Stimulated activated CD8-positive, alpha-beta memory T cell treated with anti-CD3 and anti-CD28 coated beads, Interleukin-7, amount 100 ng/mL, for 1 hour (primary cell): ENCODE measurements around the gene ALOX5.
"Not testable (repeated sequence)": the region's sequence is repeated elsewhere in the genome, so short reads cannot be mapped to it uniquely, and the experiment has no call there.

ENCODE experiments used
- DNase-seq, 2 donors: peaks; one replicate each; pipeline ENCODE4 v3.0.0-alpha.2; 2020; ENCODE audit warnings: low read depth in 2 of 2

Gene ALOX5

DNA sequence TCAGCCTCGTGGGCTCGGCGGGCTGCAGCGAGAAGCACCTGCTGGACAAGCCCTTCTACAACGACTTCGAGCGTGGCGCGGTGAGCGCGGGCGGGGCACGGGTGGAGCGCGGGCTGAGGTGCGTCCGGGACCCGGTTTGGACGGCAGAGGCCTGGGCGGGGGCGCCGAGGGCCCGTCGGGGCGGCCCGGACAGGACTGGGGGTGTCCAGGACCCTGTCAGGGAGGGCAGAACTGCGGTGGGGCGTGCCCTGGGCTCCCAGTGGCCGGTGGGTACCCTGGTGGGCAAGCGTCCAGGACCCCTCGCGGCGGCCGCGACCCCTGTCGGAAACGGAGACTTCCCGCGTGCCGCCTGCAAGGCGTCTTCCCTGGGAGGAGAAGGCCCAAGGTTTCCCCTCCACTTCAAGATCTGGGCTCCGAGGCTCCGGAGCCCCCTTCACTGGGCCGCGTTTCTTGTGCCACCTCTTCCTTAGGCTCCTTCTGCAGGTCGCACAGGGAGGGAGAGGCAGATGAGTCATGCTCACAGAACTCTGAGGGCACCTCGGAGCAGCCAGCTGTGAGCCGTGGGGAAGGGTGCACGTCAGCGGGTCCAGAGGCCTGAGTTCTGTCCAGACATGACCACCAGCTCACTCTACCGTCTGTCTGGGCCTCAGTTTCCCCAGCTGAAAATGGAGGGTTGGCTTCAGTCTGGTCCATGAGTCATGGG is 485 bp downstream of the ALOX5 start:
- no peak for DNase-seq

DNA sequence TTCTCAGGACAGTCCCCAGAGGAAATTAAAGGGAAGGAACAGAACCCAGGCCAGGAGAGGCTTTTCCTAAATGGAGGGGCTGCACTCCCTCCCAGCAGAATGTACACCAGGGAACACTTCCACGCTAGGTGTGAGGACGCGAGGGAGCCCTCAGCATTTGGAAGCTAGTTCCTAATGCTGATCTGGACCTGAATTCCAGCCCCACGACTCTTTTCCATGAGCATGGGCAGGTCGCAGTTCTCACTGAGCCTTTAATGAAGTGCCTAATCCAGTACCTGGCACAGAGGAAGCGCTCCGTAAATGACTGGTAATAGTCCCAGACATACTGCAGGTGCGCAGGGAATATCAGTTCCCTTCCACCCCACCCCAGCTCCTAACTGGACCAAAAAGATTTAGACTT is 1.1 kb downstream of the ALOX5 start:
- no peak for DNase-seq

DNA sequence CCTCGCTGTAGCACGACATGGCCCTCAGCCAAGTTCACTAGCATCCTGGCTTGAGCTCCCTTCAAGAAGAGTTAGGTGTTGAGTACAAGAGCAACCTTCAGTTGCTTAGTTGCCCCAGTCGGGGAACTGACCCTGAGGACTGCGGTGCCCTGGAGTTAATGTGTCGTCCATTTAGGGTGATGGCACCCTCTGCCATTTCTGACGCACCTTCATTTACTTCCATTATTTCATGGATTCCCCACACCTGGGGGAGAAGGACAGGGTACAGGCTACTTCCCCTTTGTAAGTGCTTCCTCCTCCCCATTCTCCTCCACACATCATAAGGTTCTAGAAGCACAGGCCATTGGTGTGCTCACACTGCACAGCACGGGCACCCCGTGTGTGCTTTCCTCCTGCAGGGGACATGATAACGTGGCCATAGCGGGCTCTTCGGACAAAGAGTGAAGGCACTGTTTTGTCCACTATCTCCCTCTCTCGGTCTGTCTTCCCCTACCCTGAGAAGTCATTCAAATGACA is 1.8 kb downstream of the ALOX5 start:
- DNase-seq: no peak

DNA sequence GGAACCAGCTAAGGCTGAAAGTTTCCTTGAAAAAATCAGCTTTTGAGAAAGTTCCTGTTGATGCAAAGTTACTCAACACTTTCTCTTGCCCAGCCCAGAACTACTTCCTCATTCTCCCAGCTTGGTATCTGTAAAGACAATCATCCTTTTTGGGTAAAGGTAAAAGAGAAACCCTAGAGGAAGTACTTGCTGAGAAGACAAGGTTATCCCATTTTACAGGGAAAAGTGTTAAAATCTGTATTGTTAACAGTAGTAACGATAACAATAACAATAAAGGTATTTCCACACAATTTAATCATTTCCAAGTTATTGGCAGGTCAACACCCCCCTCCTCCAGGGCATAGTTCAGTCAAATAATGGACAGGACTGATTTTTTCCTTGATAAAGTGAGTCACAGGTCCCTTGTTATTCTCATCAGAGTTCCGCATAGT is 2.4 kb downstream of the ALOX5 start:
- no peak for DNase-seq

DNA sequence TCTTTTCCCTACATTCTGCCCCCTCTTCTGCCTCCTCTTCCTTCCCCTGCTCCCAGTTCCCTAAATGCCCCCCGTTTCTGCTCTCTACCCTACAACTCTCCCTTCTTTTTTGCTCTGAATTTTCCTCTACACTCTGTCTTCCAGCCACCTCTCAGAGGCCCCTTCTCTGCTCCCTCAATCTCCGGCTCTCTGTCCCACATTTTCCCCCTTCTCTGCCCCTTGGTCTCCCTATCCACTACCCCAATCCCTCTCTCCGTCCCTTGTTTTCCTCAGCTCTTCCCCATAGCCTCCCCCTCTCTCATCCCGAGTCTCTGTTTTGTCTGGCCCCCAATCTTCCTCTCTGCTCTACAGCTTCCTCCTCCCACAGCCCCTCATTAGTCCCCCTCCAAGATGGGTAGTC is 3.3 kb downstream of the ALOX5 start:
- no peak for DNase-seq

DNA sequence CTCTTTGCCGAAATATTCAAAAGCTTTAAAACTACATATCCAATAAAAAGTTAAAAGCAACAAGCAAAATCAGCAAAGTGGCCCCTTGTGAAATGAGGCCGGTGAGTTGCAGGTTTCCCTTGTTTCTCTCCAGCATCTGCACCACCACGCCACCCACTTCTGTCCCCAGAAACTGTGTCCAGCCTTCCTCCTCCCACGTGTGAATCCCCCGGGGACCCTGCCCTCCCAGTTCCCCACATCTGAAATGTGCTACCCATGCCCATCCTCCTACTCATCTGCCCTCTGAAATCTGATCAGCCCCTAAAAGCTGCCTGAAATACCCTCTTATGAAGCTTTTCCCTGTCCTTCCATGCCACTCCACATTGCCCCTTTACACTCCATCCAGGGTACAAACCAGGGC is 3.8 kb downstream of the ALOX5 start:
- DNase-seq: no peak

DNA sequence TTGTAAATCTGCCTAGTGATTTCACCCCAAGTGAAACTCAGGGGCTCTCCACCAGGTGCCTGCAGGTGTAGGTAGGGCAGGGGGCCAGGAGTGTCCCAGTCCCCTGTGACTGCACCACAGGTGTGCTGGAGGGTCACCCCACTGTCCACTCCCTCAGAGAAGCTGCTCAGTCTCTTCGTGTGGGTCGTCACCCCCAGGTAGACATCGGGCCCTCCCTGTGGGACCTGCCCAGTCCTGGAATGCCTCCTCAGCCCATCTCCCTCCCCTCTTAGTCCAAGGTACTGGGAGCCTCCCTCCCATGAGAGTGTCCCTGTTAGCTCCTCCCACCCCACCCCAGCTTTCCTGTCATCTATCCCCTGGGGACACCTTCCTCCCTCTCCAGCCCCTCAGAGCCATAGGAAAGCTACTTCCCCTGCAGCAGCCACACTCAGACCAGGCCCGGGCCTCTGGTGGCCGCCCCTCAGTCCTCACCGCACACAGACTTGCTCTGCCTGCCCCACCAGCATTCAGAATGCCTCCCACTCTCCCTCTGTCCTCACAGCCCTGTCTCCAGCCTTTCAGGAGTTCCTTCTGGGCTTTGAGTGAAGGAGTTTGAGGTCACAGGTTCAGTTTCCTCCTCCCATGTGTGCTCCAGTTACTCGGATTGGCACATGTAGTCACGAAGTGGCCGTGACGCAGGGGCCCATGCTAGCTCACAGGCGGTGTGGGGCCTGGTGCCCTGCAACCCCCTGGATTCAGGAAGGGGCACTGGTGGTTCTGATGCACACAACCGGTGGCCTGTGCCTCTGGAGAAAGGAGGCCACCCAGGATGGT is 5.1 kb downstream of the ALOX5 start:
- no peak for DNase-seq

DNA sequence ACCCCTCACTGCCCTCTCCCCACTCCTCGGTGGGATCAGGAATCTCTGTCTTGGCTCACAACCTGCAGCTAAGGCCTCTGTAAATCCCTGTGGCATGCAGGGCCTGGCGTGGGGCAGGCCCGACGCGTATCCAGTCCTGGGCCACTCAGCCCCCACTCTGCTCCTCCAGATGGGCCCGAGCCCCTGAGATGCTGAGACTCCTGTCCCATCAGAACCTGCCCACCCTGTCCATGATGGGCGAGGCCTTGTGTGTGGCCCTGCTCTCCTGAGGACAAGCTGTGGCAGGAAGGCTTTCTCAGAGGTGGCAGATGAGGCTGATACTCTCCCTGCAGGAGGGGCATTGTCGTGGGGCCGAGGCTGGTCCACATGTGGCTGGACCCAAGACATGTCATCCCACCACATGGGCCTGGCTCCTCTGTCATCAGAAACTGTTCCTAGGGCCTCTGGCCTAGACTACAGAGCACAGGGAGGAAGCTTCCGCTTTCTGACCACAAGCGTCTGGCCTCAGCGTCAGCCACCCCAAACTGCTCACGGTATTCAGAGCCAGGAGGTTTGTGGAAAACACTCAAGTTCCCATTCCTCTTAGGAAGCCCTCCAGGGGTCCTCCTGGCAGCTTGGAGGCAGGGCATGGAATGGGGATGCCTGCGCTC is 6.0 kb downstream of the ALOX5 start:
- no peak for DNase-seq

DNA sequence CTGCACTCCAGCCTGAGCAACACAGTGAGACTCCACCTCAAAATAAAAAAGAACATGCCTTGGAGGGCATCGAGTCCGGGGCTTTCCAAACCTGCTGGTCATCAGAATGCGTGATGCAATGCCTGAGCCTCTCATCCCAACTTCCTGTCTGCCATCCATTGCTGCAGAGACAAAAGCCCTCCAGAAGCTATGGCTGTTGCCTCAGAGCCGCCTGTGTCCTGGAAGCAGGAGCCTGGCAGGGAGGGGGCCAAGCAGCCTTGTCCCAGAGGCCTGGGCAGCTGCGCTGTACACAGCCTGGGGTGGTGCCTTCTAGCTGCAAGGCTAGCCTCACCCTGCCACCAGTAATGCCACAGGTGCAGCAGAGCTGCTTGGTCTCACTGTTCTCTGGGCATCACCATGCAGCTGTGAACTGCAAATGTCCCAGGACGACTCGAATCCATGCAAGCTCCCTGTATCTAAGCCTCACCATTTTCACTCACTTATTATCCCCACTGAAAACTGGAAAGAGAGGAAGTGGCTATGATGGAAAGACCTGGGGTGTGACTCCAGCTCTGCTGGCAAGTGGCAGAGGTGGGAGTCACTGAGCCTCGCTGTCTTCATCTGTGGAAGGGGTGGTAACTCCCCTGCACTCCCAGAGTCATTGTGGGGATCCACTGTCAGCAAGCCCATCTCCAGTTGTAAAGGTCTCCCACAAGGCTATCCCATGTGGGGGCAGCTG is 7.0 kb downstream of the ALOX5 start:
- DNase-seq: no peak

DNA sequence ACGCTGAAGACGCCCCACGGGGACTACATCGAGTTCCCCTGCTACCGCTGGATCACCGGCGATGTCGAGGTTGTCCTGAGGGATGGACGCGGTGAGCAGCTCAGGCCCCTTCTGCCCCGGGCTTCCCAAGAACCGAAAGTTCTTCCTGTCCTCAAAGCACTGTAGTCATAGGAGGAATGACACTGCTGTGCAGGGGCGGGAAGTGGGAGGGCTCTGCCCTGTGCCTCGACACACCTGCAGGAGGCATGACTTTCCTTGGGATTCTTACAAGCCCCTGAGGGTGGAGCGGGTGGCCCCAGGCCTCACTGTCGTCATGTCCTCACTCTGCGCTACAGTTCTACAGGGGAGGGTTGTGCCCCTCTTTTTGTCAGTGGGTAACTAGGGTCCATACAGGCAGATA is 8.6 kb downstream of the ALOX5 start:
- no peak for DNase-seq

DNA sequence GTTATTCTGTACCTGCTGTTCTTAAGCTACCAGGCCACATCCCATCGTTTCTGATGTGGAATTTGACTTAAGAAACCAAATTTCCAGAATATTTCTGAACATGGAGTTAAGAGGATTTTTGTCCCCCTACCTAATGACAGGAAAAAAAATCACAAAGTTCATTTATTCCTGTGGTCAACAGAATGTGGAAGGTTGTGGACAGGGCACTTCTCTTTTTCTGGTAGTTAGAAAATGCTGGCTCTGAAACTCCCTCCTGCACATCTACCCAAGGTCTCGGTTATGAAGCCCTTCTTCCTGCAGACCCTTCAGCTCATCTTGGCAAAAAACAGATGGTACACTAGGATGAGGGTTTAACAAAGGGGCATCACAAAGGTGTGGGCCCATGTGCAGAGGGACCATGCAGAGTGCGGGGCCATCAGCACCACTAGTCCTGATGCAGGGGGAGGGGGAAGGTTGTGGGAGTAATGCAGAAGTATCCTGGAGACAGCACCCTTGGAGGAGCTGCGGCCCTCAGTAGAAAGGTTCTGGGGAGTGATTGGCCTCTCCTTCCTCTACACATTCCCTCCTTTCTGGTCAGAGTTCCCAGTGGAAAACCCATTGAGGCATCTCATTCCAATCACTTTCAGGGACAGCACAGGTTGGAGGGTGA is 9.8 kb downstream of the ALOX5 start:
- no peak for DNase-seq

DNA sequence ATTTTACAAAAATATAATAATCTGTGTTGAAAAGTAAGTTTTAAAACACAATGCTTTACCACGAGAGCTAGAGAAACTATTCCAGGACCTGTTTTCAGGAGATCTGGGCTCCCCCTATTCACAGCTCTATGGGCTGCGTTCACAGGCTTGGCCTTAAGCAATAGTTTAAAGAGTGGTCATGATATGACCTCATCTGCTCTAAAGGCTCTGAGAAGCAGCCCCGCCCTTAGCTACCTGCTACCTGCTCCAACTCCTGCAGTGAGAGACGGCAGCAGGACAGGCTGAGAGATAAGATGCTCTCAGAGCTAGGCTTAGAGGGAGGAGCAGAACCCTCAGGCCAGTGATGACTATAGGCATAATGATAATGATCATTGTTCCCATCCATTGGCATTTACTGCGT is 12.6 kb downstream of the ALOX5 start:
- no peak for DNase-seq

DNA sequence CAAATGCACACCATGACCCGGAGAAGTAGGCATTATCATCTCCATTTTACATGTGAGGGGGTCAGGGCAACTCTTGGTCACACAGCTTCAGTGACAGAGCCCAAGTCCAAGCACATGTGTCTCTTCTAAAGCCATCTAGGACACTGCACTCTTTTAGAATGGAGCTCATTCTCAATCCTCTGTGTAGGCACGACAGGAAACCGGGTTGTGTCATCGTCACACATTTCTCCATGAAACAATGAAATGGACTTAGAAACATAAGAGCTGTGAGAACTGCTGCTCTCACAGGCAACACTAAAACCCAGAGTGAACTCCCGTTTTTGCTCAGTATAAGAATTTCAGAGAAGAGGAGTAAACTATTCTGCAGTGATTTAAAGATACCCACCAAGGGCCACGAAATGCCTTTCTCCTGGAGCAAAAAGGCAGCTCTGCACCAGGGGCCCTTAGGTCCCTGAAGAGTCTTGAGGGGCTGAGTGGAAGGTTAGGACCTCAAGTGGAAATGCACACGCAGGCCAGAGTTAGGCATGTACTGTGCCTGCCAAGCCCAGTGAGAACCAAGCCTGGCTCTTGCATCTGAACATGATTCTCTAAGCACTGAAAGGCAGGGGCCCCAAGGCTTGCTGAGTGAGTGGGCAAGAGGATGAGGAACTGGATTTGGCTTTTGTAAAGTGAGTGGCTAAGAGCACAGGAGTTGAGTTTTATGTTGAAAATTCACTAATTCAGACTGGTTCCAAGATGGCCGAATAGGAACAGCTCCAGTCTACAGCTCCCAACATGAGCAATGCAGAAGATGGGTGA is 13.3 kb downstream of the ALOX5 start:
- no peak for DNase-seq

DNA sequence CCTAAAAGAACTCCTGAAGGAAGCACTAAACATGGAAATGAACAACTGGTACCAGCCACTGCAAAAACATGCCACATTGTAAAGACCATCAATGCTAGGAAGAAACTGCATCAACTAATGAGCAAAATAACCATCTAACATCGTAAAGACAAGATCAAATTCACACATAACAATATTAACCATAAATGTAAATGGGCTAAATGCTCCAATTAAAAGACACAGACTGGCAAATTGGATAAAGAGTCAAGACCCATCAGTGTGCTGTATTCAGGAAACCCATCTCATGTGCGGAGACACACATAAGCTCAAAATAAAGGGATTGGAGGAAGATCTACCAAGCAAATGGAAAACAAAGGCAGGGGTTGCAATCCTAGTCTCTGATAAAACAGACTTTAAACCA is 15.7 kb downstream of the ALOX5 start:
- not testable (repeated sequence) for DNase-seq

DNA sequence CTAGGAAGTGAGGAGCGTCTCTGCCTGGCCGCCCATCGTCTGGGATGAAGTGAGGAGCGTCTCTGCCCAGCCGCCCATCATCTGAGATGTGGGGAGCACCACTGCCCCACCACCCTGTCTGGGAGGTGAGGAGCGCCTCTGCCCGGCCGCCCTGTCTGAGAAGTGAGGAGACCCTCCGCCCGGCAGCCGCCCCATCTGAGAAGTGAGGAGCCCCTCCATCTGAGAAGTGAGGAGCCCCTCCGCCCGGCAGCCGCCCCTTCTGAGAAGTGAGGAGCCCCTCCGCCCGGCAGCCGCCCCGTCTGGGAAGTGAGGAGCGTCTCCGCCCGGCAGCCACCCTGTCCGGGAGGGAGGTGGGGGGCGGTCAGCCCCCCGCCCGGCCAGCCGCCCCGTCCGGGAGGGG is 17.6 kb downstream of the ALOX5 start:
- not testable (repeated sequence) for DNase-seq

DNA sequence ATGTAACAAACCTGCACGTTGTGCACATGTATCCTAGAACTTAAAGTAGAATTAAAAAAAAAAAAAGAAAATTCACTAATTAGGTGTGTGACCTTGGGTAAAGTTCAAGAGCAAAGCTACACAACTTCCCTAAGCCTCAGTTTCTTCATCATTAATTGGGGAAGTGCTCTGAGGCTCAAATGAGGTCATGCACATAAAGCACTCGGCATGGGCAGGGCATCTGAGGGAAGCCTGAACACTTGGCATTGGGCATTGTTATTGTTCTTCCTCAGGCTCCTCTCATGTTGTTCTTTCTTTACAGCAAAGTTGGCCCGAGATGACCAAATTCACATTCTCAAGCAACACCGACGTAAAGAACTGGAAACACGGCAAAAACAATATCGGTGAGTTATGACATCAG is 21.5 kb downstream of the ALOX5 start:
- no peak for DNase-seq

DNA sequence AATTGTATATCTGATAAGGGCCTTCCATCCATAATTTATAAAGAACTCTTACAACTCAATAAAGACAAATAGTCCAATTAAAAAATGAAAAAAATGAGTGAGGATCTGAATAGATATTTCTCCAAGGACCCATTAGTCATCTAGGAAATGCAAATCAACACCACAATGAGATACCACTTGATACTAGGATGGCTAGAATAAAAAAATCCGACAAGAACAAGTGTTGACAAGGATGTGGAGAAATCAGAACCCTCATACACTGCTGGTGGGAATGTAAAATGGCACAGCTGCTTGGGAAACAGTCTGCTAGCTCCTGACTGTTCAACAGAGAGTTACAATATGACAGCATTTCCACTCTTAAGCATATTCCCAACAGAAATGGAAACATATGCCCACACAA is 24.6 kb downstream of the ALOX5 start:
- DNase-seq: no peak

DNA sequence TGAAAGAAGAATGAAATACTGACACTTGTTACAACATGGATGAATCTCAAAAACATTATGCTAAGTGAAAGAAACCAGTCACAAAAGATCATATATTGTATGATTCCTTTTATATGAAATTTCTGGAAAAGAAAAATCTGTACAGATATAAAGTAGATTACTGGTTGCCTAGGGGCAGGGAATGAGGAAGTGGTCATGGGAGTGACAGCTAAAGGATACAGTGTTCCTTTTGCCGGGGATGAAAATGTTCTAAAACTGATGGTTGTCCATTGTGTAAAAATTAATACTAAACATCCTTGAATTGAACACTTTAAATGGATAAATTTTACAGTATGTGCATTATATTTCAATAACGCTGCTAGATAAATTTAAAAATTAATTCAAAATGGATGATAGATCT is 25.1 kb downstream of the ALOX5 start:
- no peak for DNase-seq

DNA sequence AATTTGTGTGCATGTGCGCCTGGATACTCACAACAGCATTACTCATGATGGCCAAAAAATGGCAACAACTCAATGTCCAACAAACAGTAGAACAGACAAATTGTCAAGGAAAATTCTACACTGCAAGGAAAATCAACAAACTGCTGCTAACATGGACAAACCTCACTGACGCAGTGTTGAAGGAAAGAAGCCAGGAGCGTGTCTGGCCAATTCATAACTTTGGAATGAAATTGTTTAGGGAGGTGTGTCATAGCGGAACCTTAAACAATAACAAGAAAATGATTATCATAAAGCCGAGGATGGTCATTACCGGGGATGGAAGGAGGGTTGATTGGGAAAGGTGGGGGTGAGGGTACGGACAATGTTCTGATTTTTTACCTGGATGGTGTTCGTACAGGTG is 29.1 kb downstream of the ALOX5 start:
- DNase-seq: no peak

DNA sequence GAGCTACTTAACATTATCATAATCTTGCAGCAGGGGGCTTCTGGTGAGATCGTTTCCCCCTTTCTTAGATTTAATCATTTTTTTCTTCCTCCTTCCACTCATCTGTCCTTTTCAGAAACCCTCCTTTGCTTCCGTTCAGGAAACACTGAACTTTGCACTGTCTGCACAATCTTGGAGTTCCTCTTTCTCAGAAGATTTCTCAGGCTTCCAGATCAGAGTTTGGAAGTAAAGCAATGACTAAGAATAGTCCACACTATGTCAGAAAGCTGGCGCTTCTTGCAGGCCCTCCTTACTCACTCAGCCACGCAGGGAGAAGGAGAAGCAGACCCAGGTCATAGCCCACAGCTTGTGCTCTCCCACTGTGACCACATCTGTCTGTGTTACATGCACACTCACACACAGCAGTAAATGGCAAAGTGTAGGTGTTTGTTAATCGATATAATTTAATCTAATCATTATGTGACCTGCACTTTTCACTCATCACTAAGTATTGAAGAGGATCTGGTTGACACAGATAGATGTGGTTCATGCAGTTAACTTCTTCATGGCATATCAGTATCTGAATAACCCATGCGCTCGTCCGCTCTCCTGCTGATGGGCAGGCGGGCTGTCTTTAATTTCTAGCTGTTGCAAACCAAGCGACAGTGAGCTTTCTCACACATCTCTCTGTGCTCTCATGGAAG is 30.2 kb downstream of the ALOX5 start:
- no peak for DNase-seq
